OCI-LY1 (cell line): Measurements from ENCODE around the gene PSMA2.

Experiments used
- H2AFZ ChIP-seq: fragments of 200-600 bp; sonication (generic), shearing (Covaris generic); 2 replicates; pipeline ENCODE4 v1.6.0; 2014; ENCODE audit warnings: antibody characterized with exemption, mild to moderate bottlenecking, low read length
- H3F3A ChIP-seq: fragments of 200-600 bp; sonication (generic), shearing (Covaris generic); 2 replicates; pipeline ENCODE4 v1.6.0; 2014; ENCODE audit warnings: mild to moderate bottlenecking, antibody characterized with exemption, low read length, moderate library complexity; ENCODE audit not compliant: insufficient read depth
- H3K27ac ChIP-seq: fragments of 200-600 bp; sonication (generic); 2 replicates; pipeline ENCODE4 v1.5.1; 2014; ENCODE audit warnings: low read length, mixed run types, mild to moderate bottlenecking, low read depth; ENCODE audit not compliant: poor library complexity, severe bottlenecking
- H3K27me3 ChIP-seq: fragments of 200-600 bp; sonication (generic); 2 replicates; pipeline ENCODE4 v1.6.0; 2014; ENCODE audit warnings: antibody characterized with exemption, mild to moderate bottlenecking, low read length, moderate library complexity; ENCODE audit not compliant: insufficient read depth
- H3K36me3 ChIP-seq: fragments of 200-600 bp; sonication (generic); 2 replicates; pipeline ENCODE4 v1.6.1; 2014; ENCODE audit warnings: mild to moderate bottlenecking, antibody characterized with exemption, low read length, moderate library complexity, mixed read lengths; ENCODE audit not compliant: insufficient read depth
- H3K4me1 ChIP-seq: fragments of 200-600 bp; sonication (generic); 2 replicates; pipeline ENCODE4 v1.5.1; 2014; ENCODE audit warnings: mild to moderate bottlenecking, low read length, moderate library complexity; ENCODE audit not compliant: insufficient read depth, severe bottlenecking
- H3K4me2 ChIP-seq: fragments of 200-600 bp; sonication (generic), shearing (Covaris generic); 2 replicates; pipeline ENCODE4 v1.6.1; 2014; ENCODE audit warnings: low read length
- H3K4me3 ChIP-seq: fragments of 200-600 bp; sonication (generic); 2 replicates; pipeline ENCODE4 v1.5.1; 2014; ENCODE audit warnings: low read length, low read depth, mild to moderate bottlenecking, mixed read lengths; ENCODE audit not compliant: poor library complexity, severe bottlenecking
- H3K79me2 ChIP-seq: fragments of 200-600 bp; shearing (Covaris generic); 2 replicates; pipeline ENCODE4 v1.6.1; 2016; ENCODE audit warnings: mixed run types, low read length, mixed read lengths; ENCODE audit not compliant: insufficient read depth
- H3K9ac ChIP-seq: fragments of 200-600 bp; sonication (generic), shearing (Covaris generic); 2 replicates; pipeline ENCODE4 v1.6.1; 2014; ENCODE audit warnings: mild to moderate bottlenecking, low read length, mixed read lengths
- H3K9me2 ChIP-seq: fragments of 200-600 bp; sonication (generic), shearing (Covaris generic); 2 replicates; pipeline ENCODE4 v1.6.1; 2014; ENCODE audit warnings: low read depth, mild to moderate bottlenecking, low read length, mixed read lengths
- H3K9me3 ChIP-seq: fragments of 200-600 bp; shearing (Covaris generic); 2 replicates; pipeline ENCODE4 v1.6.1; 2014; ENCODE audit warnings: low read length, mixed read lengths
- H4K20me1 ChIP-seq: fragments of 200-600 bp; sonication (generic), shearing (Covaris generic); 2 replicates; pipeline ENCODE4 v1.6.0; 2016; ENCODE audit warnings: mild to moderate bottlenecking, low read length; ENCODE audit not compliant: insufficient read depth
- CTCF ChIP-seq: fragments of 200-600 bp; sonication (generic), shearing (Covaris generic); IDR thresholded peaks from 2 replicates; pipeline ENCODE4 v1.5.1; 2017; ENCODE audit warnings: mild to moderate bottlenecking, antibody characterized with exemption, low read length, moderate library complexity, mixed read lengths
- EZH2 ChIP-seq: fragments of 200-600 bp; sonication (generic), shearing (Covaris generic); IDR thresholded peaks from 2 replicates; pipeline ENCODE4 v1.8.0; 2017; ENCODE audit warnings: borderline replicate concordance, mixed run types, mild to moderate bottlenecking, antibody characterized with exemption, low read length, moderate library complexity, mixed read lengths

PSMA2 gene

GRCh38 chr7:42915356-42915755 lies 16.6 kb downstream of the PSMA2 start:
- Histone ChIP-seq H3K4me3 (no peak overlapping the region), H3K27ac (no peak overlapping the region), H4K20me1 (no peaks in the 10 kb centered on the region), H3K4me1 (peaks cover 17% of the 10 kb centered on the region), H3K9ac (no peak overlapping the region), H3K36me3 (peaks cover 56% of the 10 kb centered on the region), H2AFZ (no peak overlapping the region), H3K9me2 (no peaks in the 10 kb centered on the region), H3K79me2 (no peaks in the 10 kb centered on the region), H3K27me3 (no peaks in the 10 kb centered on the region), H3K9me3 (no peaks in the 10 kb centered on the region), H3K4me2 (no peak overlapping the region), H3F3A (peaks cover 12% of the 10 kb centered on the region; the same call in 1 of the 2 replicates)
- TF ChIP-seq CTCF (no peak), EZH2 (no peak)

GRCh38 chr7:42914421-42915045 lies 17.4 kb downstream of the PSMA2 start:
- Histone ChIP-seq H3K4me3 (no peak overlapping the region), H4K20me1 (no peaks in the 10 kb centered on the region), H3K27me3 (no peaks in the 10 kb centered on the region), H3K9ac (no peak overlapping the region), H3K9me3 (no peaks in the 10 kb centered on the region), H3K79me2 (no peaks in the 10 kb centered on the region), H3F3A (peaks cover 12% of the 10 kb centered on the region; the same call in 1 of the 2 replicates), H2AFZ (no peak overlapping the region), H3K4me1 (peaks cover 17% of the 10 kb centered on the region), H3K27ac (no peak overlapping the region), H3K9me2 (no peaks in the 10 kb centered on the region), H3K36me3 (peaks cover 52% of the 10 kb centered on the region), H3K4me2 (no peak overlapping the region)
- no peak for TF ChIP-seq EZH2
- TF ChIP-seq CTCF = no peak

GRCh38 chr7:42914009-42914408 lies 18.0 kb downstream of the PSMA2 start:
- Histone ChIP-seq H3K27ac (no peak overlapping the region), H3K36me3 (peaks cover 47% of the 10 kb centered on the region)

More at GRCh38 chr7:42914009-42914408, 18.0 kb downstream of the PSMA2 start:
- peaks cover 12% of the 10 kb centered on the region; the same call in 1 of the 2 replicates for H3F3A ChIP-seq
- H3K4me2 ChIP-seq = no peak overlapping the region
- no peaks in the 10 kb centered on the region for H3K79me2 ChIP-seq
- TF ChIP-seq CTCF (no peak), EZH2 (no peak)
- H3K9ac ChIP-seq = no peak overlapping the region
- no peaks in the 10 kb centered on the region for H3K9me3 ChIP-seq
- no peaks in the 10 kb centered on the region for H3K9me2 ChIP-seq
- H3K27me3 ChIP-seq = no peaks in the 10 kb centered on the region
- H3K4me1 ChIP-seq = peaks cover 17% of the 10 kb centered on the region
- no peak overlapping the region for H2AFZ ChIP-seq
- H4K20me1 ChIP-seq = no peaks in the 10 kb centered on the region
- no peak overlapping the region for H3K4me3 ChIP-seq
